HepG2 (cell line): Measurements from ENCODE around the gene DUS1L. TPM values are rescaled to one million over a fixed set of nuclear protein-coding genes. Genes with fewer than 3 reads are reported as not detected.

Experiments used
- CHD2 ChIP-seq: IDR thresholded peaks from 2 replicates; pipeline ENCODE4 v1.6.1; 2011; ENCODE audit warnings: low read depth, low read length, improper control_type of control experiment
- DMTF1 ChIP-seq: sonication (generic); formaldehyde crosslinking; IDR thresholded peaks from 2 replicates; pipeline ENCODE4 v1.4.0; 2020; ENCODE audit warnings: mild to moderate bottlenecking, missing genetic modification reagents
- FOXP4 ChIP-seq: sonication (generic); formaldehyde crosslinking; IDR thresholded peaks from 2 replicates; pipeline ENCODE4 v1.4.0; 2020; ENCODE audit warnings: missing genetic modification reagents
- GABPB1 ChIP-seq: IDR thresholded peaks from 2 replicates; pipeline ENCODE4 v1.6.1; 2016; ENCODE audit warnings: mild to moderate bottlenecking, missing genetic modification reagents, moderate library complexity, missing compliant biosample characterization
- NR1H2 ChIP-seq: sonication (generic); formaldehyde crosslinking; IDR thresholded peaks from 2 replicates; pipeline ENCODE4 v1.8.1; 2022; ENCODE audit warnings: low read depth, missing genetic modification reagents, borderline replicate concordance
- SMARCC2 ChIP-seq: fragments of 450-650 bp; IDR thresholded peaks from 2 replicates; pipeline ENCODE4 v1.6.1; 2017; ENCODE audit warnings: antibody characterized with exemption, mild to moderate bottlenecking
- XBP1 ChIP-seq: sonication (generic); formaldehyde crosslinking; IDR thresholded peaks from 2 replicates; pipeline ENCODE4 v1.5.0; 2020; ENCODE audit warnings: missing genetic modification reagents
- ZMYM4 ChIP-seq: sonication (generic); formaldehyde crosslinking; IDR thresholded peaks from 2 replicates; pipeline ENCODE4 v1.8.1; 2023; ENCODE audit warnings: mild to moderate bottlenecking, missing genetic modification reagents
- ZNF124 ChIP-seq: sonication (generic); formaldehyde crosslinking; IDR thresholded peaks from 2 replicates; pipeline ENCODE4 v1.4.0; 2020; ENCODE audit warnings: missing genetic modification reagents
- ZNF142 ChIP-seq: sonication (generic); formaldehyde crosslinking; IDR thresholded peaks from 2 replicates; pipeline ENCODE4 v1.4.0; 2020; ENCODE audit warnings: missing genetic modification reagents
- ZNF235 ChIP-seq: sonication (generic); formaldehyde crosslinking; IDR thresholded peaks from 2 replicates; pipeline ENCODE4 v1.8.1; 2023; ENCODE audit warnings: mild to moderate bottlenecking, missing genetic modification reagents, borderline replicate concordance
- ZNF253 ChIP-seq: sonication (generic); formaldehyde crosslinking; IDR thresholded peaks from 2 replicates; pipeline ENCODE4 v1.8.0; 2022; ENCODE audit warnings: mild to moderate bottlenecking, missing genetic modification reagents, borderline replicate concordance
- ZNF552 ChIP-seq: sonication (generic); formaldehyde crosslinking; IDR thresholded peaks from 2 replicates; pipeline ENCODE4 v1.9.0; 2022; ENCODE audit warnings: missing genetic modification reagents, mild to moderate bottlenecking, borderline replicate concordance
- ZNF607 ChIP-seq: sonication (generic); formaldehyde crosslinking; IDR thresholded peaks from 2 replicates; pipeline ENCODE4 v1.5.1; 2020; ENCODE audit warnings: missing genetic modification reagents, mild to moderate bottlenecking, borderline replicate concordance
- ZNF773 ChIP-seq: sonication (generic); formaldehyde crosslinking; IDR thresholded peaks from 2 replicates; pipeline ENCODE4 v1.4.0; 2020; ENCODE audit warnings: missing genetic modification reagents, borderline replicate concordance
- polyA plus RNA-seq, 8 experiments: library from polyadenylated mRNA; depleted of rRNA in 3 of 8; stranded (reverse) in 7 of 8; unstranded in 1 of 8; fragments of >200 nt; fragmentation: Illumina TruSeq in 4 of 8; extraction: Trizol in 4 of 8; gene quantifications; 2 replicates each; pipeline versions ENCODE4 v1.2.1 to v1.2.3, GENCODE V29; 2011 to 2016; ENCODE audit warnings: low read depth in 4 of 8, missing spikeins in 1 of 8, mixed read lengths in 1 of 8; ENCODE audit not compliant: insufficient read depth in 1 of 8
- total RNA-seq, 5 experiments: library from RNA; depleted of rRNA; stranded (reverse); fragments of >200 nt; fragmentation: Illumina TruSeq; extraction: Trizol; gene quantifications; 2 replicates each; pipeline ENCODE4 v1.2.3, GENCODE V29; 2016; ENCODE audit warnings: low read depth in 1 of 5
- TF ChIP-seq, protein P1 (sequence below): sonication (generic); formaldehyde crosslinking; IDR thresholded peaks from 2 replicates; pipeline ENCODE4 v1.5.0; 2020; ENCODE audit warnings: mild to moderate bottlenecking, missing genetic modification reagents

The DUS1L gene
- total and polyA plus RNA-seq, 2 of the 13 experiments (the other 11 are each of a cell fraction or from before 2014, with no cell fraction given), result 81.0 to 109 TPM

DNA sequence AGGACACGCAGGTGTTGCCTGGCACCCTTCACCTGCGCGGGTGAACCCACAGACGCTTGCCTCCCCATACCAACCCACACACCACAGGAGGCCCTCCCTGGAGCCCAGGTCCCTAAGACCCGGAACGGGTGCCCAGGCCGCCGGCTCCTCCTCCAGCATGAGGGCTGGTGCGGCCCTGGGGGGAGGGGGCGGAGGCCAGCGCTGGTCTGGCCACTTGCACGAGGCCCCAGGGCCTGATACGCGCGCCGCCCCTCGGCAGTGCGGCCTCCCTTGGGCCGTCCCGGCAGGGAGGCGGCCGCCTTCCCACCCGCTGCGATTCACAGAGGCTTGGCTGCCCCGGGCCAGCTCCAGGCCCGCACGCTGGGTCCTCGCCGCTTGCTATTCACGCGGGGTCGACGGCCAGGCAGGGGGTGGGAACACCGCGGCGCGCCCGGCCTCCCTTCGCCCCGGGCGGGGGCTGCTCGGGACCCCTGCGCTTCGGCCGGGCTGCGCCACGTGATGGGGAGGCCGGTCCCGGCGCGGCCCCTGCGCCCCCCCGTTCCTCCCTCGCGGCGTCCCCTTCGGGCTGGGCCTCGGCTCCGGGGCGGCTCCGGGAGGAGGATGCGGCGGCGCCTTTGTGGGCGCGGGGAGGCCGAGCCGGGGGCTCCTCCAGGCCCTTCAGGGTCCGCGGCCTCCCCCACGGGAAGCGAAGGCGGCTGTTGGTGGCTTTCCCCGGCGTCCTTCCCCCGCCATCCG, 31.7 kb upstream of the DUS1L start (continued):
- TF ChIP-seq CHD2 (0 out of 2 replicates have a peak, but pooled peaks have one; percentile 17), ZNF552 (CRISPR knock-in tag) (0 out of 2 replicates have a peak, but pooled peaks have one; percentile 49), ZNF235 (CRISPR knock-in tag) (peak; percentile 89; the same call in 1 of the 2 replicates), ZNF142 (CRISPR knock-in tag) (0 out of 2 replicates have a peak, but pooled peaks have one; percentile 5), SMARCC2 (no peak), ZNF124 (CRISPR knock-in tag) (no peak), DMTF1 (CRISPR knock-in tag) (no peak), FOXP4 (CRISPR knock-in tag) (no peak), NR1H2 (CRISPR knock-in tag) (no peak), GABPB1 (CRISPR knock-in tag) (no peak; the same call in 1 of the 2 replicates), XBP1 (CRISPR knock-in tag) (no peak), ZNF773 (CRISPR knock-in tag) (peak; percentile 59; the same call in 1 of the 2 replicates), ZMYM4 (CRISPR knock-in tag) (no peak), ZNF607 (peak; percentile 55), ZNF253 (CRISPR knock-in tag) (peak; percentile 75; the same call in 1 of the 2 replicates)
- TF ChIP-seq, protein P1, sequence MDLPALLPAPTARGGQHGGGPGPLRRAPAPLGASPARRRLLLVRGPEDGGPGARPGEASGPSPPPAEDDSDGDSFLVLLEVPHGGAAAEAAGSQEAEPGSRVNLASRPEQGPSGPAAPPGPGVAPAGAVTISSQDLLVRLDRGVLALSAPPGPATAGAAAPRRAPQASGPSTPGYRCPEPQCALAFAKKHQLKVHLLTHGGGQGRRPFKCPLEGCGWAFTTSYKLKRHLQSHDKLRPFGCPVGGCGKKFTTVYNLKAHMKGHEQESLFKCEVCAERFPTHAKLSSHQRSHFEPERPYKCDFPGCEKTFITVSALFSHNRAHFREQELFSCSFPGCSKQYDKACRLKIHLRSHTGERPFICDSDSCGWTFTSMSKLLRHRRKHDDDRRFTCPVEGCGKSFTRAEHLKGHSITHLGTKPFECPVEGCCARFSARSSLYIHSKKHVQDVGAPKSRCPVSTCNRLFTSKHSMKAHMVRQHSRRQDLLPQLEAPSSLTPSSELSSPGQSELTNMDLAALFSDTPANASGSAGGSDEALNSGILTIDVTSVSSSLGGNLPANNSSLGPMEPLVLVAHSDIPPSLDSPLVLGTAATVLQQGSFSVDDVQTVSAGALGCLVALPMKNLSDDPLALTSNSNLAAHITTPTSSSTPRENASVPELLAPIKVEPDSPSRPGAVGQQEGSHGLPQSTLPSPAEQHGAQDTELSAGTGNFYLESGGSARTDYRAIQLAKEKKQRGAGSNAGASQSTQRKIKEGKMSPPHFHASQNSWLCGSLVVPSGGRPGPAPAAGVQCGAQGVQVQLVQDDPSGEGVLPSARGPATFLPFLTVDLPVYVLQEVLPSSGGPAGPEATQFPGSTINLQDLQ (CRISPR knock-in tag), result no peak
